NOMO-1 treated with DMSO at 0.1 percent for 48 hours (cell line): ENCODE data around the gene ROBO3.
A peak's percentile ranks its signal among the peaks of the same experiment; 100 is the strongest.

Experiments used
- DNase-seq: peaks from one replicate; lab custom pipeline; 2025; ENCODE audit not compliant: unreplicated experiment; lab: John Stamatoyannopoulos, UW

The ROBO3 gene

GRCh38 chr11:124865181-124865901 is at the start of gene ROBO3:
Gene ROBO3 (plus strand): TSS chr11:124865432. CDS start chr11:124865578, 146 bp downstream.
- DNase-seq = no peak

- DNase-seq = no peak
Observed at GRCh38 chr11:124817036-124817435, 48.2 kb upstream of the ROBO3 start.

GRCh38 chr11:124821995-124822730 is 43.1 kb upstream of the ROBO3 start:
- DNase-seq = no peak

GRCh38 chr11:124823512-124824376 is 41.5 kb upstream of the ROBO3 start:
- DNase-seq = no peak

GRCh38 chr11:124825876-124826275 is 39.4 kb upstream of the ROBO3 start:
- DNase-seq = no peak

GRCh38 chr11:124829986-124830385 is 35.2 kb upstream of the ROBO3 start:
- DNase-seq = no peak

- DNase-seq = no peak
Observed at GRCh38 chr11:124830749-124831148, 34.5 kb upstream of the ROBO3 start.

GRCh38 chr11:124831897-124832296 is 33.3 kb upstream of the ROBO3 start:
- no peak for DNase-seq

GRCh38 chr11:124832571-124832970 is 32.7 kb upstream of the ROBO3 start:
- DNase-seq = no peak

- DNase-seq = no peak
Observed at GRCh38 chr11:124834526-124835180, 30.6 kb upstream of the ROBO3 start.

- DNase-seq = no peak
Observed at GRCh38 chr11:124835918-124836317, 29.3 kb upstream of the ROBO3 start.

- DNase-seq = peak; percentile 65
Observed at GRCh38 chr11:124837491-124837856, 27.8 kb upstream of the ROBO3 start.

GRCh38 chr11:124838805-124839127 is 26.5 kb upstream of the ROBO3 start:
- no peak for DNase-seq

- no peak for DNase-seq
Observed at GRCh38 chr11:124839128-124839971, 25.9 kb upstream of the ROBO3 start.

GRCh38 chr11:124839972-124840621 is 25.1 kb upstream of the ROBO3 start:
- no peak for DNase-seq

- no peak for DNase-seq
Observed at GRCh38 chr11:124840666-124841065, 24.6 kb upstream of the ROBO3 start.

- DNase-seq = no peak
Observed at GRCh38 chr11:124841201-124841600, 24.0 kb upstream of the ROBO3 start.

GRCh38 chr11:124841840-124842239 is 23.4 kb upstream of the ROBO3 start:
- DNase-seq = no peak

- DNase-seq = no peak
Observed at GRCh38 chr11:124842305-124842704, 22.9 kb upstream of the ROBO3 start.

GRCh38 chr11:124843616-124843910 is 21.7 kb upstream of the ROBO3 start:
- no peak for DNase-seq
